Right lobe of liver (tissue), 4 donors: Measurements from ENCODE around the gene RBSN.

Source experiments
- POLR2A ChIP-seq: fragments of 450-650 bp; IDR thresholded peaks from one replicate; pipeline ENCODE4 v1.6.1; 2017; ENCODE audit warnings: antibody characterized with exemption, mild to moderate bottlenecking
- TF ChIP-seq, protein P1 (sequence below), 4 donors: fragments of 200-600 bp in 3 of 4; fragments of 450-650 bp in 1 of 4; IDR thresholded peaks; one replicate each; pipeline versions ENCODE4 v1.5.1 to v1.8.0; 2016 to 2022; ENCODE audit warnings: antibody characterized with exemption in 4 of 4, mild to moderate bottlenecking in 2 of 4
- donor health status: DM: no; HTN: no; CAD: no.
- donor health status: DM: no; HTN: no; CAD: no.
- donor health status: DM: no; HTN: yes; CAD: no.

DNA sequence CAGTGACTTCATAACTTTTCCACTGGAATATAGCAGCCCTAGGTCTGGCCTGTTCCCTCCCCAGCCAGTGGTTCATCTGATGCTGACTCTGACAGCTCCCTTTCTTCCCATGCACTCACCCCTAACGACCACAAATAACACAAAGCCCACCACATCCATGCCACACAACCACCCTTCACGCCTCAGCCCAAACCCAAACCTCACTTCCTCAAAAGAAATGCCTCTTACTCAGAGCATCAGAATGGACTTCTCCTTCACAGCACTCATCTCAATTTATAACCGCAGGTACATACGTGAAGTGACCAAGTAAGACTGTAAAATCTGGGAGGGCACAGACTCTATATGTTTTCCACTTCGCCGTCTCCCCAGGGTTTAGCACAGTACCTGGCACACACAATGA lies 1.1 kb downstream of the RBSN start:
- TF ChIP-seq, protein P1, sequence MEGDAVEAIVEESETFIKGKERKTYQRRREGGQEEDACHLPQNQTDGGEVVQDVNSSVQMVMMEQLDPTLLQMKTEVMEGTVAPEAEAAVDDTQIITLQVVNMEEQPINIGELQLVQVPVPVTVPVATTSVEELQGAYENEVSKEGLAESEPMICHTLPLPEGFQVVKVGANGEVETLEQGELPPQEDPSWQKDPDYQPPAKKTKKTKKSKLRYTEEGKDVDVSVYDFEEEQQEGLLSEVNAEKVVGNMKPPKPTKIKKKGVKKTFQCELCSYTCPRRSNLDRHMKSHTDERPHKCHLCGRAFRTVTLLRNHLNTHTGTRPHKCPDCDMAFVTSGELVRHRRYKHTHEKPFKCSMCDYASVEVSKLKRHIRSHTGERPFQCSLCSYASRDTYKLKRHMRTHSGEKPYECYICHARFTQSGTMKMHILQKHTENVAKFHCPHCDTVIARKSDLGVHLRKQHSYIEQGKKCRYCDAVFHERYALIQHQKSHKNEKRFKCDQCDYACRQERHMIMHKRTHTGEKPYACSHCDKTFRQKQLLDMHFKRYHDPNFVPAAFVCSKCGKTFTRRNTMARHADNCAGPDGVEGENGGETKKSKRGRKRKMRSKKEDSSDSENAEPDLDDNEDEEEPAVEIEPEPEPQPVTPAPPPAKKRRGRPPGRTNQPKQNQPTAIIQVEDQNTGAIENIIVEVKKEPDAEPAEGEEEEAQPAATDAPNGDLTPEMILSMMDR (IDR thresholded peaks at IDR 0.05): no peak
- TF ChIP-seq POLR2A: no peak
